Activated CD8-positive, alpha-beta T cell treated with anti-CD3 and anti-CD28 coated beads for 36 hours (primary cell): ENCODE results near the gene ZNF496. TPM values are rescaled to one million over a fixed set of nuclear protein-coding genes. Genes with fewer than 3 reads are reported as not detected.
A peak's percentile ranks its signal among the peaks of the same experiment; 100 is the strongest.

Experiments used
- ATAC-seq: fragments of 200-7000 bp; cut with Tn5 transposase; one replicate; pipeline ENCODE4 v1.10.0; 2021; ENCODE audit warnings: mild to moderate bottlenecking, moderate library complexity
- CTCF ChIA-PET: fragments of 350-600 bp; sonication (Branson Sonifier 250); formaldehyde crosslinking; loops from one replicate; lab custom pipeline; 2021; ENCODE audit warnings: antibody characterized with exemption; lab: Charles Lee
- POLR2A ChIA-PET: fragments of 350-600 bp; sonication (Branson Sonifier 250); formaldehyde crosslinking; loops from one replicate; lab custom pipeline; 2021; ENCODE audit warnings: antibody characterized with exemption; lab: Charles Lee
- DNase-seq: peaks from one replicate; pipeline ENCODE4 v3.0.0-alpha.2; 2020
- H3K27ac Mint-ChIP-seq: one replicate; pipeline ENCODE4 v1.8.0; 2021; ENCODE audit warnings: mild to moderate bottlenecking, mixed read lengths
- H3K27me3 Mint-ChIP-seq: one replicate; pipeline ENCODE4 v1.8.0; 2021; ENCODE audit warnings: mixed read lengths
- H3K36me3 Mint-ChIP-seq: one replicate; pipeline ENCODE4 v1.8.0; 2021; ENCODE audit warnings: low read depth, mixed read lengths
- H3K4me1 Mint-ChIP-seq: one replicate; pipeline ENCODE4 v1.8.0; 2021; ENCODE audit warnings: low read depth, mixed read lengths
- H3K4me3 Mint-ChIP-seq: one replicate; pipeline ENCODE4 v1.8.0; 2021; ENCODE audit warnings: mild to moderate bottlenecking, moderate library complexity, mixed read lengths
- H3K9me3 Mint-ChIP-seq: one replicate; pipeline ENCODE4 v1.8.0; 2021; ENCODE audit warnings: mixed read lengths
- CTCF ChIP-seq: fragments of 200-600 bp; IDR thresholded peaks from one replicate; pipeline ENCODE4 v1.8.0; 2022; ENCODE audit warnings: antibody characterized with exemption, mild to moderate bottlenecking
- intact Hi-C: fragments of 100-400 bp; cut with micrococcal nuclease; formaldehyde crosslinking; loops from one replicate; pipeline ENCODE4 v1.10.0; 2022
- total RNA-seq, 2 experiments: library from RNA; stranded (reverse); gene quantifications; one replicate each; pipeline ENCODE4 v1.2.3, GENCODE V29; 2021

The ZNF496 gene
- total RNA-seq, 2 experiments from 2014 or later, result 27.5 to 28.0 TPM

- ChIA-PET CTCF (interaction anchor here (0.8 kb wide), 1 partner anchor 11 kb away, joined by 3 read pairs; no protein-coding TSS in a partner anchor), POLR2A (interaction anchor here (0.5 to 1.2 kb wide), 3 partner anchors 19 to 325 kb away, joined by 3 read pairs; no protein-coding TSS in a partner anchor)
- DNase-seq, result no peak
- H3K4me3 Mint-ChIP-seq, result no peak overlapping the region
- no peak for TF ChIP-seq CTCF
- H3K9me3 Mint-ChIP-seq, result no peaks in the 10 kb centered on the region
- no peak overlapping the region for H3K27ac Mint-ChIP-seq
- peaks cover 51% of the 10 kb centered on the region for H3K4me1 Mint-ChIP-seq
- peaks cover 33% of the 10 kb centered on the region for H3K36me3 Mint-ChIP-seq
- intact Hi-C loops, result no loop called here
- no peaks in the 10 kb centered on the region for H3K27me3 Mint-ChIP-seq
- ATAC-seq, result no peak
Observed at GRCh38 chr1:247336390-247336789, 4.7 kb upstream of the ZNF496 start.

- CTCF ChIA-PET, result no interaction called here
- H3K9me3 Mint-ChIP-seq, result no peaks in the 10 kb centered on the region
- no peak overlapping the region for H3K27ac Mint-ChIP-seq
- peaks cover 32% of the 10 kb centered on the region for H3K36me3 Mint-ChIP-seq
- H3K27me3 Mint-ChIP-seq, result no peaks in the 10 kb centered on the region
- intact Hi-C loops, result no loop called here
- TF ChIP-seq CTCF, result no peak
- no peak overlapping the region for H3K4me3 Mint-ChIP-seq
- POLR2A ChIA-PET, result no interaction called here
- ATAC-seq (no peak), DNase-seq (peak; percentile 66)
- peaks cover 51% of the 10 kb centered on the region for H3K4me1 Mint-ChIP-seq
Observed at GRCh38 chr1:247335882-247336281, 4.2 kb upstream of the ZNF496 start.

GRCh38 chr1:247334378-247335133 is 2.9 kb upstream of the ZNF496 start:
- peaks cover 35% of the 10 kb centered on the region for H3K36me3 Mint-ChIP-seq
- peak overlapping the region; percentile 12 for H3K27ac Mint-ChIP-seq
- H3K9me3 Mint-ChIP-seq, result no peaks in the 10 kb centered on the region
- ATAC-seq (no peak), DNase-seq (no peak)
- peaks cover 62% of the 10 kb centered on the region for H3K4me1 Mint-ChIP-seq
- H3K4me3 Mint-ChIP-seq, result peak overlapping the region; percentile 5
- intact Hi-C loops, result no loop called here
- CTCF ChIA-PET, result interaction anchor here (1.6 kb wide), 1 partner anchor 38 kb away, joined by 4 read pairs; no protein-coding TSS in a partner anchor
- no peak for TF ChIP-seq CTCF
- POLR2A ChIA-PET, result interaction anchor here (1.2 kb wide), 1 partner anchor 9 kb away, joined by 4 read pairs; no protein-coding TSS in a partner anchor
- H3K27me3 Mint-ChIP-seq, result no peaks in the 10 kb centered on the region

- no peak for DNase-seq
- Mint-ChIP-seq H3K27me3 (no peaks in the 10 kb centered on the region), H3K9me3 (no peaks in the 10 kb centered on the region), H3K4me1 (peaks cover 73% of the 10 kb centered on the region), H3K27ac (peak overlapping the region; percentile 87), H3K36me3 (peaks cover 47% of the 10 kb centered on the region), H3K4me3 (peak overlapping the region; percentile 86)
- no peak for ATAC-seq
- ChIA-PET CTCF (interaction anchor here (1.1 to 2.0 kb wide), 3 partner anchors 9 to 40 kb away, joined by 3 to 10 read pairs (median 4); no protein-coding TSS in a partner anchor), POLR2A (interaction anchor here (0.6 to 2.1 kb wide), 8 partner anchors 10 to 164 kb away, joined by 3 to 6 read pairs (median 3); no protein-coding TSS in a partner anchor)
- intact Hi-C loops, result no loop called here
- no peak for TF ChIP-seq CTCF
Observed at GRCh38 chr1:247332623-247333361, 1.1 kb upstream of the ZNF496 start.
